H1 (cell line): ENCODE measurements around the gene LDLRAD1.

Source experiments
- BACH1 ChIP-seq: IDR thresholded peaks from 2 replicates; pipeline ENCODE4 v1.6.1; 2012; ENCODE audit warnings: low read length, improper control_type of control experiment
- EZH2 ChIP-seq: fragments of 200-600 bp; sonication (generic); IDR thresholded peaks from 2 replicates; pipeline ENCODE4 v1.7.1; 2012; ENCODE audit warnings: low read depth, mild to moderate bottlenecking, moderate library complexity, low read length, inconsistent platforms; ENCODE audit not compliant: severe bottlenecking
- POLR2AphosphoS5 ChIP-seq: IDR thresholded peaks from 2 replicates; pipeline ENCODE4 v1.6.1; 2011; ENCODE audit warnings: low read depth, low read length
- TF ChIP-seq, protein P1 (sequence below), 3 experiments: IDR thresholded peaks; 1 replicate in 2 of 3; 2 replicates in 1 of 3; pipeline versions ENCODE4 v1.5.1 to v1.6.1; 2011; ENCODE audit warnings: low read length in 3 of 3, mild to moderate bottlenecking in 3 of 3, inconsistent platforms in 2 of 3, low read depth in 1 of 3, moderate library complexity in 1 of 3; ENCODE audit not compliant: insufficient read depth in 1 of 3; ENCODE audit errors: control extremely low read depth in 1 of 3

DNA sequence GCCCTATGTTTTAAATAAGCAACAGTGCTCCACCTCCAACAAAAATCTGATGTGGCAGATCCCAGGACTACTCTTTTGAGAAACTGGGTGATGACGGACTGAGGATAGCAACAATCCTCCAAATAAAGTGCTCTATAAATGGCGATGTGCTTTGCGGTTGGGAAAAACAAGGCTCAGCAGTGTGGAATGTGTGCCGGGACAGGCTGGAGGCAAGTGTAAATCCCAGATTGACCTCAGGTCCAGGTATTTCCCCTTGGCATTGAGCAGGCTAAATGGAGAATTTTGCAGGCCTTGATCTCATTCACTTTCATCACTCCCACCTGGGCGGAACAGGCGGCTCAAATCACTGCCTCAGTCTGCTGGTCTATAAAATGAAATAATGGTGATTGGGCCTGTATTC, 36.8 kb downstream of the LDLRAD1 start:
- no peak for TF ChIP-seq EZH2
- TF ChIP-seq, protein P1, sequence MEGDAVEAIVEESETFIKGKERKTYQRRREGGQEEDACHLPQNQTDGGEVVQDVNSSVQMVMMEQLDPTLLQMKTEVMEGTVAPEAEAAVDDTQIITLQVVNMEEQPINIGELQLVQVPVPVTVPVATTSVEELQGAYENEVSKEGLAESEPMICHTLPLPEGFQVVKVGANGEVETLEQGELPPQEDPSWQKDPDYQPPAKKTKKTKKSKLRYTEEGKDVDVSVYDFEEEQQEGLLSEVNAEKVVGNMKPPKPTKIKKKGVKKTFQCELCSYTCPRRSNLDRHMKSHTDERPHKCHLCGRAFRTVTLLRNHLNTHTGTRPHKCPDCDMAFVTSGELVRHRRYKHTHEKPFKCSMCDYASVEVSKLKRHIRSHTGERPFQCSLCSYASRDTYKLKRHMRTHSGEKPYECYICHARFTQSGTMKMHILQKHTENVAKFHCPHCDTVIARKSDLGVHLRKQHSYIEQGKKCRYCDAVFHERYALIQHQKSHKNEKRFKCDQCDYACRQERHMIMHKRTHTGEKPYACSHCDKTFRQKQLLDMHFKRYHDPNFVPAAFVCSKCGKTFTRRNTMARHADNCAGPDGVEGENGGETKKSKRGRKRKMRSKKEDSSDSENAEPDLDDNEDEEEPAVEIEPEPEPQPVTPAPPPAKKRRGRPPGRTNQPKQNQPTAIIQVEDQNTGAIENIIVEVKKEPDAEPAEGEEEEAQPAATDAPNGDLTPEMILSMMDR (IDR thresholded peaks at IDR 0.05; ENCODE audit: control extremely low read depth in 1 of 3, insufficient read depth in 1 of 3, low read depth in 1 of 3, low read length in 3 of 3) = no peak
- no peak for TF ChIP-seq POLR2AphosphoS5
- no peak for TF ChIP-seq BACH1
